Stimulated activated CD4-positive, alpha-beta T cell treated with anti-CD3 and anti-CD28 coated beads, Interleukin-2, amount 100 ng/mL, for 48 hours (primary cell): ENCODE results near the gene TCP11X2.
A peak's percentile ranks its signal among the peaks of the same experiment; 100 is the strongest.
"Not testable (repeated sequence)": the region's sequence is repeated elsewhere in the genome, so short reads cannot be mapped to it uniquely, and the experiment has no call there.

Experiments
- DNase-seq, 2 donors: peaks; one replicate each; pipeline ENCODE4 v3.0.0-alpha.2; 2020

Gene TCP11X2

DNA sequence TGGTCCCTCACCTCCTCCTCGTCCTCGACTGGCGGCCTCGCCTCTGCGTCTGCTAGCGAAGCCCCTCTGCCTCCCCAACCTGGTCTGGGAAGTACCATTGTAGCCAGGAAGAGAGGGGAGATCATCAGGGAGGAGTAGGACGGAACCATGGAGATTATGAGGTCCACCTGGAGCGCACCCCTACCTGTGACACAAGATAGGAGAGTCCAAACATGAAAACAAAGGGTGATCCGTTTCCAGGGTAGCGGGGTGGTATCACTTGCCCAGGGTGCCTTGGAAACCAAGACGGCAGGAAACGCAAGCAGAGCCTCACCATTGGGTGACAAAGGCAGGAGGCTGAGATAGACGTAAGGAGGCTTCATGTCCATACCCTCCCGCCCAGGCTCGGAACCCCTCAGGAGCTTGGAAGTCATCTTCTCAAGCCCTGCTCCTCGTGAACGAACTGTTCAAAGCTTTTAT is at the start of gene TCP11X2:
TSS of gene TCP11X2 (minus strand) at position 51 of the 459 bp plus-strand sequence.
- not testable (repeated sequence) for DNase-seq

DNA sequence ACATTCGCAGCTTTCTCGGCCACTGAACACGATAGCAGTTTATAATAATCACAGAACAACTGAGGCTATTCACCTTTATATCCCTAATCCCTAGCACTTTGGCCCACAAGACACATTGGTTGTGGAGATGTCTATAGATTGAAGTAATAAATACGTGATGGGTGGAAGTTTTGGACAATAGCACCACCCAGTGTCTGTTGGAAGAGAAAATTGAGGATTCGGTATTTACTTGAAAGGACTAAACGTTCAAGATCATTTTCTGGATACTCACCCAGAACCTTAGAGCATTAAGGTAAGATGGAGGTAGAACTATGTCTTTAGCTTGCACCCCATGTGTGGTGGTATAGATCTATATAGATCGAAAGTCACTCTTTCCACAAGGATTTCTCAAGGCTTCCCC is 45.7 kb upstream of the TCP11X2 start:
- no peak for DNase-seq

DNA sequence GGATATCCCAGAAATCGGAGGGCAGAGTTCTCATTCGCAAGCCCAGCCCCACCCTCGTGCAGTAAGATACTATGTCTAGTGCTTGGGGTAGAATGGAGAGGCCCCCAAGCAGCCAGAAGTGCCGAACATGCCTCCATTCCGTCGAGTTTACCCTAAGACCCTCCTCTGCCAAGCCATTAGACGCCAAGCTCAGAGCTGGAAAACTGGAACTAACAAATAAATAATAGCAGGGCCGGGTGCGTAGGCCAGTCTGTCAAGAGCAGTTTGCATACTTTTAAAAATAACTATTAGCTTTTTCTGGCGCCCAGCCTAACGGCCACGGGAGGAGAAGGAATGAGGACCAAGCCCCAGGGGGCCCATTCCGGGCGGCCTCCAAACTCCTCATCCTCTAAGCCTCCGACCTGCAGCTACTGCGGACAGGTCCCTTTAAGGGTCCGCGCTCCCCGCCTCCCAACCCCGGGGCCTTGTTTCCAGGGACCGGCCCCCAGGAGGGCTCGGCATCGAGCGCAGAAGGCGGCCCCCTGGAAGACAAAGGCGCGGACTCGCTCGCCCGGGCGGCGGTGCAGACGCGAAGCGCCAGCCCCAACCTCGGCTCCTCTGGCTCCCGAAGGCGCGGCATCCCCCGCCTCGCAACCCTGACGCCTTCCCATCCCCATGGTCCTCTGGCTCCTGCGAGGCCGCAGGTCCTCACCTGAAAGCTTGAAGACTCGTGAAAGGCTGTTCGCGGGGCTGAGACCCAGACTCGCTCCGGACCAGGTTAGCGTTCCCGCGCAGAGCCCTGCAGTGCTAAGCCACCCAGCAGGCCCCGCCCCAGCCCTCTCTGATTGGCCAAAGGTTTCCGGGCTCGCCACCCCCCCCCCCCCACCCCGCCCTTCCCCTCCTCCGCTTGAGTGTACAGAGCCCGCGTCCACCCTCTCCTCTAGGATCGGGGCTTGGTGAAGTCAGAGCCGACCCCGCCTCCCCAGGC is 44.6 kb upstream of the TCP11X2 start, which contains the start of gene TMSB15A:
TSS of gene TMSB15A (minus strand) at position 765 of the 967 bp plus-strand sequence.
- peak; percentile 30 to 41 for DNase-seq

DNA sequence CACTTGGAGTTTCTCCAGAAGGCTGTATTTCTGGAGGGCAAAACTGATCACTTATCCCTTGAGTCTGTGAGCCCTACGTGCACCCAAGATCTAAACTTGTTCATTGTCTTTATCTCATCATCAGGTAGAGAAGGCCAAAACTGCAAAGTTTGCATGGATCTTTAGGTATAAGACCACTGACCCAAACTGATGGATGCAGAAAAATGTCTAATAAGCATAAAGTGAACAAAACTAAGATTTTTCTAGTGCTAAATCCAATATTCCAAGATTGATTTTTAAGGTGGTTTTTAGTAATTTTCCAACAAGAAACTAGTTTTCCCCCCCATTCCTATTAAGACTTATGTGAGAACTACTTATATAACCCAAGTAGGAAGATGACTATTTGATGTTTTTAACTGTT is 42.9 kb upstream of the TCP11X2 start:
- DNase-seq: no peak

DNA sequence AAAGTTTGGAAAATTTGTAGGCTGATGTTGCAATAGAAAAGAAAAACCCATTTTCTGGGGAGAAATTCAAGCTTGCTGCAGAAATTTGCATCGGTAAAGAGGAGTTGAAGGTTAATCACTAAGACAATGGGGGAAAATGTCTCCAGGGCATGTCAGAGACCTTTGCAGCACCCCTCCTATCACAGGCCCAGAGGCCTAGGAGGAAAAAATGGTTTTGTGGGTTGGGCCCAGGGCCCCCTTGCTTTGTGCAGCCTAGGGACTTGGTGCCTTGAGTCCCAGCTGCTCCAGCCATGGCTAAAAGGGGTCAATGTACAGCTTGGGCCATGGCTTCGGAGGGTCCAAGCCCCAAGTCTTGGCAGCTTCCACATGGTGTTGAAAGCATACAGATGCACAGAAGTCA is 27.1 kb upstream of the TCP11X2 start:
- DNase-seq: no peak

DNA sequence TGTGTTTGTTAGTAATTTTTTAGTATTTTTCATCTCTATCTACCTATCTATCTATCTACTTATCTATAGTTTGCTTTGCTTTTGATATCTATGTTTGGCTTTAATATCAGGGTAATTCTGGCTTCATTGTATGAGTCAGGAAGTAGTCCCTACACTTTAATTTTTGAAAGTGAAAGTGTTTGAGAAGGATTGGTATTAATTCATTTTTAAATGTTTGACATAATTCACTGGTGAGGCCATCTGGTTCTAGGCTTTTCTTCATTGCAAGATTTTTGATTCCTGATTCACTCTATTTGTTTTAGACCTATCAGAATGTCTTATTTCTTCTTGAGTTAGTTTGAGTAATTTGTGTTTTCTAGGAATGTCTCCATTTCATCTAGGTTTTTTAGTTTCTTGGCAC is 20.2 kb upstream of the TCP11X2 start:
- no peak for DNase-seq

DNA sequence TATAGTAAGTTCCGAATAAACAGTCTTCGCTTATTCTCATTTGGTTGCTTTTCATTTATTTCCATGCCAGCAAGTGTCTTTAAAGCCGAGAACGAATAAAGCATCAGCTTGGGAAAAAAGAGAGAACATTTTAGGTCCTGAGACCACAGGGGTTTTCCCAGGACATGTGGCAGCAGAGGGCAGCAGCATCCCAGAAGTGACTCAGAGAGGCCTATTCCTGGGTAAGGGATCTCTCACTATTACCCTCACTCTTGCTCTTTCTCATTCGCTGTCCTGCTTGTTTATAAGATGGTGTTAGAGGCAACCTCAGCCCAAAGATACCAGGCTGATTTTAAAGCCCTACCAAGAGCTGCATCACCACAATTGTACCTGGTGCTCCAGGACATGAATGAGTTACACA is 7.2 kb upstream of the TCP11X2 start:
- DNase-seq: not testable (repeated sequence)

DNA sequence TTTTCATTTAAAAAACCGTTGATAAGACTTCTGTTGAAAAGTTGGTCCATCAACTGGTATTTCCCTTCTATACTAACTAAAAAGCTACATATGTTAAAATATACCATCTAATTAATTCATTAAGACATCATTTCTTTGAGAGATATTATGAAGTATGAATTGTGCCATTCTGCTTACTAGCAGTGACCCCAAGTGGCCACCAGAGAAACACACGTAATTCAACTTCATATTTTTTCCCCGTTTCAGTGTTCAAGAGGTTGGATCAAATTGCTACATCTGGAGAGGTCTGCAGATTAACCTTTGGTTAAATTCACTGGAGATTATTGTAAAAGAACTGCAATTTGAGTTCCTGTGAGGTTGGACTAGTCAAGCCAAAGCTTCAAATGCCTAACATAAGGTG is 1.4 kb downstream of the TCP11X2 start:
- DNase-seq: not testable (repeated sequence)

DNA sequence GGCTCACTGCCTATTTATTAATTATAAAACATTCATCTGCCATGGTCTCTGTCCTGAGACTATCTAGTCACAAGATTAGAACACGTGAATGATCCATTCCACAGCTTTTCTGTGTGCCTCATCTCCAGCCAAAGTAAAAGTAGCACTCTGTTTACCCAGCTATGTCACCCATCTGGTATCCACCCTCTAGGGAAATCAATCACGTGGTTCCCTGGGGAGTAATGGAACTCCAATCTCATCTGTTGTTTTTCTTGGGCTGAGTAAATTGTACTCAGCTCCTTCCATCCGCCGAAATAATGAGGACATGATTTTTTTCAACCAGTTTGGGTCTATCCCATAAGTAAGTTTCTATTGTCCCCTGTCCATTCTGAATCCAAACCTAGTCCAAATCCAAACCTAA is 13.0 kb downstream of the TCP11X2 start:
- not testable (repeated sequence) for DNase-seq

DNA sequence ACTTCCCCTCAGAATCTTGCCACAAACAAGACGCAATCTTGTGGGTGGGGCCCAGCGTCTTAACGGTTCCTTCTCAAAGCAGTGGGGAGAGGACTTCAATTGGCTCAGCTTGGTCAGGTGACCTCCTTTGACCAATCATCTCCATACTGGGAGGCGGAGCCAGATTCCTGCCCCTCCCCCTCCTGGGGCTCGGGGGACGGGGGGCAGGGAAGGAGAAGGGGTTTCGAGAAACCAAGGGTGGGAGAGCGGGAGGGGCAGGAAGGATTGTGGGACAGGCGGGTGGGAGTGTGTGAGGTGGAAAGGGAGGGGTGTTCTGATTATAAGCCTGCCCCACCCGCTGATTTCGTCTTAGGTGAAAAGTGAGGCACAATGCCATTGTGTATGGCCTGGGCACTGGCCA is 31.7 kb downstream of the TCP11X2 start, which contains the start of gene NXF2B:
TSS of gene NXF2B (minus strand) at position 101 of the 400 bp plus-strand sequence. CDS start 59,972 bp downstream, outside the sequence.
- not testable (repeated sequence) for DNase-seq

DNA sequence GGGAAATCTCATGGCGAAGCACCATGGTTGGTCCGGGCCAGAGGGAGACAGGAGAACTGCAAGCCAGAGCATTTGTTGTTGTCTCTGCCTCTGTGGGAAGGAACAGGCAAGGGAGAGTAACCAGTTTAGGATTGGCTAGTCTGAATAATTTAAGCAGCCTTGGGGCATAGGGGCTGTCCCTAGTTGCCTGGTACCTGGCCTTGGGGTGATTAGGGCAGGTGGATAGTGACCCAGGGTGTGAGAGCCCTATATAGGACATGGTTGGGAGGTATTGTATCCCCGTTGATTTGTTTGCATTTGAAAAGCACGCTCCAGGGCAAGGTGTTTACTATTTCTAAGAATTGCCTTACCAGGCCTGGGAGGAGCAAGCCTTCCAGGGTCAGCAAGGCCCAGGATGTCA is 57.1 kb downstream of the TCP11X2 start:
- not testable (repeated sequence) for DNase-seq
